ENCODE data around the gene UBE2O. TPM values are rescaled to one million over a fixed set of nuclear protein-coding genes. Genes with fewer than 3 reads are reported as not detected.

The UBE2O gene
- total and polyA plus RNA-seq, 9 donors, result 8.3 to 37.2 (median 27.9) TPM

GRCh38 chr17:76379646-76380376, 73.1 kb downstream of the UBE2O start:
- H3K36me3 ChIP-seq, result no peaks in the 10 kb centered on the region
- H3K4me3 ChIP-seq, result no peak overlapping the region
- H3K27ac ChIP-seq, result no peak overlapping the region
- no peak for DNase-seq
- TF ChIP-seq POLR2A (IDR thresholded peaks at IDR 0.05) (no peak), EP300 (IDR thresholded peaks at IDR 0.05) (no peak), CTCF (IDR thresholded peaks at IDR 0.05) (no peak)
- H3K9me3 ChIP-seq, result no peaks in the 10 kb centered on the region
- WGBS, 3 donors, result 93 to 95% (median 94%) methylated on average over 21 of the region's 21 CpGs
- intact Hi-C loops (cut with DNase I), result no loop called here
- no peaks in the 10 kb centered on the region for H3K27me3 ChIP-seq
- H3K4me1 ChIP-seq (ENCODE audit: insufficient read depth), result peaks cover 14% of the 10 kb centered on the region

GRCh38 chr17:76379275-76379641, 73.7 kb downstream of the UBE2O start:
- DNase-seq, result no peak
- H3K27me3 ChIP-seq, result no peaks in the 10 kb centered on the region
- intact Hi-C loops (cut with DNase I), result no loop called here
- TF ChIP-seq POLR2A (IDR thresholded peaks at IDR 0.05) (no peak), EP300 (IDR thresholded peaks at IDR 0.05) (no peak)
- no peak overlapping the region for H3K4me3 ChIP-seq
- H3K36me3 ChIP-seq, result no peaks in the 10 kb centered on the region
- WGBS, 3 donors, result 94 to 96% (median 95%) methylated on average over 11 of the region's 11 CpGs
- no peaks in the 10 kb centered on the region for H3K9me3 ChIP-seq
- peaks cover 14% of the 10 kb centered on the region for H3K4me1 ChIP-seq (ENCODE audit: insufficient read depth)
- no peak overlapping the region for H3K27ac ChIP-seq

GRCh38 chr17:76378548-76379274, 74.2 kb downstream of the UBE2O start:
- TF ChIP-seq POLR2A (IDR thresholded peaks at IDR 0.05), result no peak
- no peak for TF ChIP-seq EP300 (IDR thresholded peaks at IDR 0.05)
- TF ChIP-seq CTCF (IDR thresholded peaks at IDR 0.05), result no peak
- Histone ChIP-seq H3K36me3 (no peaks in the 10 kb centered on the region), H3K27me3 (no peaks in the 10 kb centered on the region), H3K27ac (no peak overlapping the region), H3K9me3 (no peaks in the 10 kb centered on the region), H3K4me3 (no peak overlapping the region), H3K4me1 (ENCODE audit: insufficient read depth) (peaks cover 14% of the 10 kb centered on the region)
- intact Hi-C loops (cut with DNase I), result no loop called here
- no peak for DNase-seq
- 91 to 94% (median 93%) methylated on average over 5 of the region's 5 CpGs for WGBS, 3 donors

- Histone ChIP-seq H3K4me3 (no peak overlapping the region), H3K4me1 (ENCODE audit: insufficient read depth) (peaks cover 10% of the 10 kb centered on the region), H3K27me3 (no peaks in the 10 kb centered on the region), H3K36me3 (no peaks in the 10 kb centered on the region), H3K9me3 (no peaks in the 10 kb centered on the region), H3K27ac (no peak overlapping the region)
- 32 to 55% (median 35%) methylated on average over 8 of the region's 8 CpGs for WGBS, 3 donors
- intact Hi-C loops (cut with DNase I), result no loop called here
- DNase-seq, result peak in 1 of 5 donors; percentile 43
- TF ChIP-seq EP300 (IDR thresholded peaks at IDR 0.05) (no peak), POLR2A (IDR thresholded peaks at IDR 0.05) (no peak), CTCF (IDR thresholded peaks at IDR 0.05) (no peak)
Observed at GRCh38 chr17:76376318-76377133, 76.4 kb downstream of the UBE2O start.

Measured in ovary (tissue), 9 donors.